Nephron progenitor cell (in vitro differentiated cells): ENCODE data around the gene UBA6.

Experiments
- DNase-seq: peaks from one replicate; pipeline ENCODE4 v3.0.0; 2021
- H3K27ac Mint-ChIP-seq: 2 replicates; pipeline ENCODE4 v1.8.0; 2021; ENCODE audit warnings: mild to moderate bottlenecking, moderate library complexity, mixed read lengths
- H3K27me3 Mint-ChIP-seq: 2 replicates; pipeline ENCODE4 v1.8.0; 2021; ENCODE audit warnings: mild to moderate bottlenecking, low read depth, mixed read lengths; ENCODE audit not compliant: poor library complexity
- H3K36me3 Mint-ChIP-seq: 2 replicates; pipeline ENCODE4 v1.8.0; 2021; ENCODE audit warnings: low read depth, mixed read lengths
- H3K4me1 Mint-ChIP-seq: 2 replicates; pipeline ENCODE4 v1.8.0; 2021; ENCODE audit warnings: mixed read lengths
- H3K4me3 Mint-ChIP-seq: 2 replicates; pipeline ENCODE4 v1.8.0; 2021; ENCODE audit warnings: mild to moderate bottlenecking, moderate library complexity, mixed read lengths
- H3K9me3 Mint-ChIP-seq: 2 replicates; pipeline ENCODE4 v1.8.0; 2021; ENCODE audit warnings: mild to moderate bottlenecking, moderate library complexity, mixed read lengths
- CTCF ChIP-seq: fragments of 200-600 bp; sonication (generic); IDR thresholded peaks from 2 replicates; pipeline ENCODE4 v1.5.0; 2021; ENCODE audit warnings: antibody characterized with exemption

Gene UBA6

GRCh38 chr4:67691328-67691727, 9.6 kb downstream of the UBA6 start:
- peaks cover 69% of the 10 kb centered on the region for H3K36me3 Mint-ChIP-seq
- H3K27me3 Mint-ChIP-seq: no peaks in the 10 kb centered on the region
- DNase-seq: no peak
- TF ChIP-seq CTCF: no peak
- peaks cover 6% of the 10 kb centered on the region for H3K9me3 Mint-ChIP-seq
- H3K27ac Mint-ChIP-seq: no peak overlapping the region
- no peaks in the 10 kb centered on the region for H3K4me1 Mint-ChIP-seq
- H3K4me3 Mint-ChIP-seq: no peak overlapping the region

GRCh38 chr4:67687636-67688035, 13.3 kb downstream of the UBA6 start:
- H3K4me3 Mint-ChIP-seq: no peak overlapping the region
- no peaks in the 10 kb centered on the region for H3K27me3 Mint-ChIP-seq
- H3K27ac Mint-ChIP-seq: peak overlapping the region; percentile 46
- TF ChIP-seq CTCF: no peak
- no peaks in the 10 kb centered on the region for H3K4me1 Mint-ChIP-seq
- H3K9me3 Mint-ChIP-seq: peaks cover under 1% of the 10 kb centered on the region
- peaks cover 60% of the 10 kb centered on the region for H3K36me3 Mint-ChIP-seq
- no peak for DNase-seq

- H3K4me1 Mint-ChIP-seq: no peaks in the 10 kb centered on the region
- H3K4me3 Mint-ChIP-seq: no peak overlapping the region
- H3K9me3 Mint-ChIP-seq: no peaks in the 10 kb centered on the region
- no peak overlapping the region for H3K27ac Mint-ChIP-seq
- peaks cover 54% of the 10 kb centered on the region for H3K36me3 Mint-ChIP-seq
- DNase-seq: no peak
- TF ChIP-seq CTCF: no peak
- no peaks in the 10 kb centered on the region for H3K27me3 Mint-ChIP-seq
These were observed 15.5 kb downstream of the UBA6 start for GRCh38 chr4:67685532-67685859.

- no peak overlapping the region for H3K27ac Mint-ChIP-seq
- no peak overlapping the region for H3K4me3 Mint-ChIP-seq
- no peaks in the 10 kb centered on the region for H3K4me1 Mint-ChIP-seq
- DNase-seq: no peak
- no peak for TF ChIP-seq CTCF
- no peaks in the 10 kb centered on the region for H3K9me3 Mint-ChIP-seq
- H3K36me3 Mint-ChIP-seq: peaks cover 50% of the 10 kb centered on the region
- H3K27me3 Mint-ChIP-seq: no peaks in the 10 kb centered on the region
These were observed 16.0 kb downstream of the UBA6 start for GRCh38 chr4:67684839-67685531.

GRCh38 chr4:67682266-67682665, 18.7 kb downstream of the UBA6 start:
- H3K4me3 Mint-ChIP-seq: no peak overlapping the region
- no peak for TF ChIP-seq CTCF
- no peaks in the 10 kb centered on the region for H3K9me3 Mint-ChIP-seq
- no peaks in the 10 kb centered on the region for H3K27me3 Mint-ChIP-seq
- peaks cover 54% of the 10 kb centered on the region for H3K36me3 Mint-ChIP-seq
- H3K4me1 Mint-ChIP-seq: no peaks in the 10 kb centered on the region
- DNase-seq: no peak
- H3K27ac Mint-ChIP-seq: no peak overlapping the region

- H3K27me3 Mint-ChIP-seq: no peaks in the 10 kb centered on the region
- no peak overlapping the region for H3K4me3 Mint-ChIP-seq
- no peaks in the 10 kb centered on the region for H3K4me1 Mint-ChIP-seq
- H3K36me3 Mint-ChIP-seq: peaks cover 60% of the 10 kb centered on the region
- H3K9me3 Mint-ChIP-seq: peaks cover under 1% of the 10 kb centered on the region
- no peak for DNase-seq
- TF ChIP-seq CTCF: no peak
- H3K27ac Mint-ChIP-seq: peak overlapping the region; percentile 40
These were observed 20.3 kb downstream of the UBA6 start for GRCh38 chr4:67680581-67681222.
